Colon (tissue), 2 donors: ENCODE results near the gene UBIAD1.
"Not testable (repeated sequence)": the region's sequence is repeated elsewhere in the genome, so short reads cannot be mapped to it uniquely, and the experiment has no call there.

Experiments used
- FAIRE-seq: peaks from 2 replicates; lab custom pipeline; 2012; peaks lifted over from hg19 to GRCh38; lab: Jason Lieb, UNC
- donor health status: control.
- donor health status: control.

Gene UBIAD1

GRCh38 chr1:11272832-11273594 is at the start of gene UBIAD1:
UBIAD1 (plus strand) TSS chr1:11273198; CDS start chr1:11273532, 334 bp downstream.
- no peak for FAIRE-seq

DNA sequence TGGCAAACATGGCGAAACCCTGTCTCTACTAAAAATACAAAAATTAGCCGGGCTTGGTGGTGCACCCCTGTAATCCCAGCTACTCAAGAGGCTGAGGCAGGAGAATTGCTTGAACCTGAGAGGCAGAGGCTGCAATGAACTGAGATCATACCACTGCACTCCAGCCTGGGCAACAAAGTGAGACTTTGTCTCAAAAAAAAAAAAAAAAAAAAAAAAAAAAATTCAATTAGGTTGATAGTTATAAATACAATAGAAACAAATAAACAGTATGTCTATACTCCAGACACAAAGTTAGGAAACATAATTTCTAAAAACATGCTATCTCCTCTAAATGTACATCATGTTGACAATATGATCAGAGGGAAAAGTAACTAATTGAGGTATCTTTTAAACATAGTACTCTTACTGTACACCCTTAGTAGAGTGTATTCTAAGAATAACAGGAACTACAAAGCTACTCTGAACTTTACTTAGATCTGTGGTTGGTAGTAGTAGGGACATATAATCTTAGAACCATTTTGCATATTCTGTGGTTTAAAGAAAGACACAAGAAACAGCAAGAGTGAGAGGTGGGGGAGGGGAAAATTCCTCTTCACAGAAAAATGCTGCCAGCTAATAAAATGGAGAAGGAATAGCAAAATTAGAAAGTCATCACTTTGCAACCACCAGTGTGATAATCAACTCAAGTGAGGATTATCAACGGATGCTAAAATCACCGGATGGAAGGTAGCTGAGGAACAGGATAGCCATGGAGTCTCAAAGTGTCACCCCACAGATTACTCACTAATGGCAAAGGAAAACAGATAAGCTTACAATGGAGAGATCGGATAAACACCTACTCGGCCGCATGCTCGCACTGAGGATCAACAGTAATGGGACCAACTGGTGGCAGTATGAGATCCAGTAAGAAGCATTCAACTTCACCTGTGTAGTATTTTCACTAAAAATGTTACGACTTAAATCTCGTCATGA is 45.6 kb upstream of the UBIAD1 start:
- FAIRE-seq, result no peak

- no peak for FAIRE-seq
Measured at GRCh38 chr1:11229203-11229602, 43.8 kb upstream of the UBIAD1 start.

DNA sequence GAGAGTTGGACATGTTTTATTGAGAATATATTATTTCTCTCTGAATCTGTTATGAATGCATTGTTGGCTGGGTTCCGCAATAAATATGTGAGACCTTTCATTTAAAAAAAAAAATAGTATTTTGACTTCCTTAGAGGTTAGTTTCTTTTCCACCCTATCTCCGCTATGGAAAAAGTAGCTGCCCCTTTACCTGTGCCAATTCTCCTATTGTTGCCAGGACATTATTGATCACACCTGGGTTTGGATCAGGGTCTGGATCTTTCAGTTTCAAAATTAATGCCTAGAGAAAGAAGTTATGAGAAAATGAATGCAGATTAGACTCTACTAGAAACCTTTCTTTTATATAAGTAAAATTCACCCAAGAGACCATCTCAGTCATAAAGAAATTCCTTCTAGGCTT is 39.8 kb upstream of the UBIAD1 start:
- no peak for FAIRE-seq

GRCh38 chr1:11237356-11237755 is 35.6 kb upstream of the UBIAD1 start:
- no peak for FAIRE-seq

GRCh38 chr1:11238311-11238710 is 34.7 kb upstream of the UBIAD1 start:
- FAIRE-seq, result no peak

GRCh38 chr1:11245248-11245647 is 27.8 kb upstream of the UBIAD1 start:
- no peak for FAIRE-seq

GRCh38 chr1:11245904-11246719 is 26.9 kb upstream of the UBIAD1 start:
- no peak for FAIRE-seq

DNA sequence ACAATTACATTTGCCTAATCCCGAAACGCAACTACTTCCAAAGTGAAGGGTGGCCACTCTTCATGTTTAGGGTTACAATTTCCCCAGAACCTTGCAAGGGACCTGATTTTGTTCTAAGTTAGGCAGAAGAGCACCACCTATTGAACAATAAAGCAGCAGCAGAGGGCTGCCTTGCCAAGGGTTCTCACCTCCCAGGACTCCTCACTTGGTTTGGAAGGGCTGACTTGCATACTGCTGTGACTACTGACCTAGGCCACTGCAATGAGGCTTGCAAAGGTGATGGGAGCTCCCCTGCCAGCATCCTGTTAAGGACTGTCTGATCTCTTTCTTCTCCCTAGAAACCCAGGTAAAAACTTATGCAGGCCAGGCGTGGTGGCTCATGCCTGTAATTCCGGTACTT is 24.8 kb upstream of the UBIAD1 start:
- no peak for FAIRE-seq

GRCh38 chr1:11252538-11252937 is 20.5 kb upstream of the UBIAD1 start:
- no peak for FAIRE-seq

DNA sequence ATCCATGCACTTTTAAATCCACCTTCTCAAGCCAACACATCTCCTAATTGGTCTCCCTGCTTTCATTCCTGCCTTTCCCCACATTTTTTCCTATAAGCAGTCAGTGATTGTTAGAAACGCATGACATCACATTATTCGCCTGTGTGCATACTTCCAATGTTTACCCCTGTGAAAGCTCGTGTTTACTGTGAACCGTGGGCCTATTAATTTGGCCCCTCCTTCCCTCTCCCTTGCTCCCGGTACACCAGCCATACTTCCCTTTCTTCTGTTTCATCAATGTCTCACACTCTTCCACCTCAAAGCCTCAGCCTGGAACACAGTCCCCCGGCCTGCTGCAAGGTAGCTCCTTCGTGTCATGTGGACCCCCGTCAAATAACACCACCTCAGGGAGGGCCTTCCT is 19.8 kb upstream of the UBIAD1 start:
- no peak for FAIRE-seq

DNA sequence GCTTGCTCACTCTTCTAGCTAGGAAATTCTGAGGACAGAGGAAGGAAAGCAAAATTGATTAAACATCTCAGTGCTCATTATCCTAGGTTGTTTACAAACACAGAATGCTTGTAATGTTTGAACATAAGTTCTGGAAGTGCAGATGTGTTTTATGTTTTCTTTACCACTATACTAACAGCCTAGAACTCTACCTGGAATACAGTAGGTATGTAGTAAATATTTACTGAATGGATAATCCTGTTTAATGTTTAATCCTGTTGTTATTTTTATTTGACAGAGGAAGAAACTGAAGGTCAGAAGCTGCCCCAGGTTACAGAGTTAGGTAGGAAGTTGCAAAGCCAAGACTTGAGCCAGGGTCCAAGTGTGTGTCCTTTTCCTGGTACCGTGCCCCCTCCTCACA is 16.7 kb upstream of the UBIAD1 start:
- no peak for FAIRE-seq

GRCh38 chr1:11262171-11263049 is 10.6 kb upstream of the UBIAD1 start, which contains the start of gene MTOR:
MTOR (minus strand) TSS chr1:11262551; CDS start chr1:11259409, 3,142 bp downstream.
- FAIRE-seq, result peak; percentile 90

DNA sequence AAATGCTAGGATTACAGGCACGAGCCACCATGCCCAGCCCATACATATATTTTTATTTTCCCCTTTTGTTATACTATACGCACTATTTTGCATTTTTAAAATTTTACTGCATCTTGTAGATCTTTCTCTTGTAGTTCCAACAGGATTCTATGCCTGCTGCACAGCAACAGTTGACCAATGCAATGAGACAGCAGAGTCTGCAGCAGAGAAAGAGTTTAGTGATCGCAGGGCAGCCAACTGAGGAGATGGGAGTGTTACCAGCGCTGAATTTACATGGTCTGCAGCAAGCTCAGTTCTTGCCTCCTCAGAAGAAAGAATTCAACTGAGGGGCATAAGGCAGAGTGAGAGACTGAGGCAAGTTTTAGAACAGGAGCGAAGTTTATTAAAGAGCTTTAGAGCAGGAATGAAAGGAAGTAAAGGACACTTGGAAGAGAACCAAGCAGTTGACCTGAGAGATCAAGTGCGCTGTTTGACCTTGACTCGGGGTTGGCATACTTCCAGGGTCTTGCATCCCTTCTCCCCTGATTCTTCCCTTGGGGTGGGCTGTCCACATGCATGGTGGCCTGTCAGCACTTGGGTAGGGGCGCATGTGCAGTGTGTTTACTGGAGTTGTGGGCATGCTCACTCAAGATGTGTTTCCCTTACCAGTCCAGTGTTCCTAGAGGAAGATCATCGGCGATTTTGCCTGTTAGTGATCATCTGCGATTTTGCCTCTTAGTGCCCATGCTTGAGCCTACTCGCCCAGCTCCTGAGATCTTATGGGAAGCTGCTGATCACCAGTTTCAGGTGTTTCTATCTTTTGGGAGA is 6.5 kb upstream of the UBIAD1 start:
- FAIRE-seq, result no peak

DNA sequence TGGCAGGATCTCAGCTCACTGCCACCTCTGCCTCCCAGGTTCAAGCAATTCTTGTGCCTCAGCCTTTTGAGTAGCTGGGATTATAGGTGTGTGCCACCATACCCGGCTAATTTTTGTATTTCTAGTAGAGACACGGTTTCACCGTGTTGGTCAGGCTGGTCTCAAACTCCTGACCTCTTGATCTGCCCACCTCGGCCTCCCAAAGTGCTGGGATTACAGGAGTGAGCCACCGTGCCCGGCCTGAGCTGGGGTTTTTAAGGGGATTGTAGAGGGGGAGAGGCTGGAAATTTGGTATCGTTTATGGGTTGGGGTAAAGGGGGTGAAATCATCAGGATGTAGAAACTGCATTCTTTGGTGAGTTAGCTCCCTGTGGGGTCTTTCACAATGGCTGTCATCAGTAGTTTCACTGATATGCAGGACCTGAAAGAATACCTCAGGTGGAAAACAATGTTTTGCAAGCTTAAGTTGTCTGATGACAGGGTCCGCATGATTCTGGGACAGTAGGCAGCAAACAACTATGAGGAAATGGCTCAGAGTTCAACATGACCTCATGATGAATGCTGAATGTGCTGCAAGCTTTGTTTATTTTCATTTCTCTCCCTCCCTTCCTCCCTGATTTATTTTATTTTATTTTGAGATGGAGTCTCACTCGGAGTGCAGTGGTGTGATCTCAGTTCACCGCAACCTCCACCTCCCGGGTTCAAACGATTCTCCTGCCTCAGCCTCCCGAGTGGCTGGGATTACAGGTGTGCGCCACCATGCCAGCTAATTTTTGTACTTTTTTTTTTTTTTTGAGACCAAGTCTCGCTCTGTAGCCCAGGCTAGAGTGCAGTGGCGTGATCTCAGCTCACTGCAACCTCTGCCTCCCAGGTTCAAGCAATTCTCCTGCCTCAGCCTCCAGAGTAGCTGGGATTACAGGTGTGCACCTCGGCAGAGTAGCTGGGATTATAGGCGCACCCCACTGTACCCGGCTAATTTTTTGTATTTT is 5.4 kb upstream of the UBIAD1 start:
- FAIRE-seq, result not testable (repeated sequence)

DNA sequence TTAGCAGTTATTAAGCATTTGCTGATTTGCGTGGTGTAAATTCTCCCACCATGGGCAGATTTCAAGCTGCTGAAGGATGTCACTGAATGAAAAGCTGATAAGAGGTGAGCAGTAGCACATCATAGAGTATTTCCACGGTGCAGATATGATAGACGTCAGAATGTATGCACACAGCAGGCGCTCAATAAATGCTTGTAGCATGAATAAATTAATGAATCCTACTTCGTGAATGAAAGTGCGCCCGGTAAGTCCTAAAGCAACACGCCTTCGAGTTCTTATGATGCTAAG is 510 bp upstream of the UBIAD1 start:
- FAIRE-seq, result no peak

DNA sequence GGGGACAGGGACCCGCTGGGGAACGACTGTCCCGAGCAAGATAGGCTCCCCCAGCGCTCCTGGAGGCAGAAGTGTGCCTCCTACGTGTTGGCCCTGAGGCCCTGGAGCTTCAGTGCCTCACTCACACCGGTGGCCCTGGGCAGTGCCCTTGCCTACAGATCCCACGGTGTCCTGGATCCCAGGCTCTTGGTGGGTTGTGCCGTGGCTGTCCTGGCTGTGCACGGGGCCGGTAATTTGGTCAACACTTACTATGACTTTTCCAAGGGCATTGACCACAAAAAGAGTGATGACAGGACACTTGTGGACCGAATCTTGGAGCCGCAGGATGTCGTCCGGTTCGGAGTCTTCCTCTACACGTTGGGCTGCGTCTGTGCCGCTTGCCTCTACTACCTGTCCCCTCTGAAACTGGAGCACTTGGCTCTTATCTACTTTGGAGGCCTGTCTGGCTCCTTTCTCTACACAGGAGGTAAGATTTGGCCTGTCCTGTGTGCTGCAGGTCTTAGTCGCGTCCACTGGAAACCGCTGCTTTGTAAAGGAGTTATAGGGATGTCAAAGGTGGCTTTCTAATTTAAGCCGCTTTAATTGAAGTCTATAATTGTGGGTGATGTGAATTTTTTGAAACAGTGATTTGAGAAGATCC is 717 bp downstream of the UBIAD1 start:
- no peak for FAIRE-seq

DNA sequence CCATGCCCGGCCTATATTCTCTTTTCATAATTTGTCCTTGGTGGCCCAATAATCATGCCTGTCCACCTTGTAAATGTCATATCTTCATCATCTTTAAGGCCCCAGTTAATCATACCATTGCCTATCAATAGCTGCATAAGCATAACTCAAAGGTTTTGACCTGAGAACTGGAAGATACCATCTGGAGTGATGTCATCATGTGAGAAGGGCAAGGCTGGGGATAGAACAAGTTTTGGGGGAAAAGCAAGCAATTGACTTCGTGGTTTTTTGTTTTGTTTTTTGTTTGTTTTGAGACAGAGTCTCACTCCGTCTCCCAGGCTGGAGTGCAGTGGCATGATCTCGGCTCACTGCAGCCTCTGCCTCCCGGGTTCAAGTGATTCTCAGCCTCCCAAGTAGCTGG is 6.2 kb downstream of the UBIAD1 start:
- no peak for FAIRE-seq

GRCh38 chr1:11279630-11280029 is 6.6 kb downstream of the UBIAD1 start:
- FAIRE-seq, result no peak
